GM06990 (cell line): ENCODE data around the gene OVCH1.
A peak's percentile ranks its signal among the peaks of the same experiment; 100 is the strongest.

ENCODE experiments used
- DNase-seq: peaks from one replicate; pipeline ENCODE4 v3.0.0-alpha.2; 2011; ENCODE audit not compliant: insufficient read length; ENCODE audit errors: extremely low read depth
- H3K27me3 ChIP-seq: replicated peaks from 2 replicates; pipeline ENCODE4 v1.6.0; 2011; ENCODE audit warnings: low read length; ENCODE audit not compliant: control insufficient read depth, insufficient read depth
- H3K36me3 ChIP-seq: 2 replicates; pipeline ENCODE4 v1.5.1; 2011; ENCODE audit warnings: low read length; ENCODE audit not compliant: control insufficient read depth, insufficient read depth
- H3K4me3 ChIP-seq: replicated peaks from 2 replicates; pipeline ENCODE4 v1.5.1; 2011; ENCODE audit warnings: low read depth, mild to moderate bottlenecking, control low read depth, low read length
- TF ChIP-seq, protein P1 (sequence below): IDR thresholded peaks from 2 replicates; pipeline ENCODE4 v1.5.1; 2011; ENCODE audit warnings: low read length, control low read depth, mild to moderate bottlenecking, inconsistent platforms; ENCODE audit not compliant: insufficient read depth, poor library complexity, severe bottlenecking

The OVCH1 gene, protein sequence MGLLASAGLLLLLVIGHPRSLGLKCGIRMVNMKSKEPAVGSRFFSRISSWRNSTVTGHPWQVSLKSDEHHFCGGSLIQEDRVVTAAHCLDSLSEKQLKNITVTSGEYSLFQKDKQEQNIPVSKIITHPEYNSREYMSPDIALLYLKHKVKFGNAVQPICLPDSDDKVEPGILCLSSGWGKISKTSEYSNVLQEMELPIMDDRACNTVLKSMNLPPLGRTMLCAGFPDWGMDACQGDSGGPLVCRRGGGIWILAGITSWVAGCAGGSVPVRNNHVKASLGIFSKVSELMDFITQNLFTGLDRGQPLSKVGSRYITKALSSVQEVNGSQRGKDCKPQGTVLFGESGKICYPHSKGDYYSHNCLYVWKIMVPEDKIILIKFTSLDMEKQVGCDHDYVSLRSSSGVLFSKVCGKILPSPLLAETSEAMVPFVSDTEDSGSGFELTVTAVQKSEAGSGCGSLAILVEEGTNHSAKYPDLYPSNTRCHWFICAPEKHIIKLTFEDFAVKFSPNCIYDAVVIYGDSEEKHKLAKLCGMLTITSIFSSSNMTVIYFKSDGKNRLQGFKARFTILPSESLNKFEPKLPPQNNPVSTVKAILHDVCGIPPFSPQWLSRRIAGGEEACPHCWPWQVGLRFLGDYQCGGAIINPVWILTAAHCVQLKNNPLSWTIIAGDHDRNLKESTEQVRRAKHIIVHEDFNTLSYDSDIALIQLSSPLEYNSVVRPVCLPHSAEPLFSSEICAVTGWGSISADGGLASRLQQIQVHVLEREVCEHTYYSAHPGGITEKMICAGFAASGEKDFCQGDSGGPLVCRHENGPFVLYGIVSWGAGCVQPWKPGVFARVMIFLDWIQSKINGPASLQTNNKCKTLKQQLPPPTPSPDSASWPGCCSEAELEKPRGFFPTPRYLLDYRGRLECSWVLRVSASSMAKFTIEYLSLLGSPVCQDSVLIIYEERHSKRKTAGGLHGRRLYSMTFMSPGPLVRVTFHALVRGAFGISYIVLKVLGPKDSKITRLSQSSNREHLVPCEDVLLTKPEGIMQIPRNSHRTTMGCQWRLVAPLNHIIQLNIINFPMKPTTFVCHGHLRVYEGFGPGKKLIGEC

DNA sequence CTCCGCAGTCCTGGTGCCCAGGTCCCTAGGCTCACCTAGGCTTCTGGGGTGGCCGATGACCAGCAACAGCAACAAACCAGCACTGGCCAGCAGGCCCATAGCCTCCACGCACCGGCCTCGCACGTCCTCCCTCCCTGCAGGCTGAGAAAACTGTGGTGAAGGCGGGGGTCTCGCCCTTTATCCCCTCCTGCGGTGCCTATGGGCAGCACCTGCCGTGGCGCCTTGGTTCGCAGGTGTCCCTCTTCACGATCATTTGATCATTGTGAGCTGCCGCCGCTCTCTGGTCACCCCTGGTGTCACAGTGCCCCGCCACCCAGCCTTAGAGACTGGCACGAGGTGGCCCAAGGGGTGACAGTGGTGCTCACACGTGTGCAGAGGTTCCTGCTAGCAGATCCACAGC is at the start of gene OVCH1:
OVCH1 (minus strand) TSS at position 99 of the 400 bp plus-strand sequence; CDS start at position 99, 0 bp downstream.
- TF ChIP-seq, protein P1, sequence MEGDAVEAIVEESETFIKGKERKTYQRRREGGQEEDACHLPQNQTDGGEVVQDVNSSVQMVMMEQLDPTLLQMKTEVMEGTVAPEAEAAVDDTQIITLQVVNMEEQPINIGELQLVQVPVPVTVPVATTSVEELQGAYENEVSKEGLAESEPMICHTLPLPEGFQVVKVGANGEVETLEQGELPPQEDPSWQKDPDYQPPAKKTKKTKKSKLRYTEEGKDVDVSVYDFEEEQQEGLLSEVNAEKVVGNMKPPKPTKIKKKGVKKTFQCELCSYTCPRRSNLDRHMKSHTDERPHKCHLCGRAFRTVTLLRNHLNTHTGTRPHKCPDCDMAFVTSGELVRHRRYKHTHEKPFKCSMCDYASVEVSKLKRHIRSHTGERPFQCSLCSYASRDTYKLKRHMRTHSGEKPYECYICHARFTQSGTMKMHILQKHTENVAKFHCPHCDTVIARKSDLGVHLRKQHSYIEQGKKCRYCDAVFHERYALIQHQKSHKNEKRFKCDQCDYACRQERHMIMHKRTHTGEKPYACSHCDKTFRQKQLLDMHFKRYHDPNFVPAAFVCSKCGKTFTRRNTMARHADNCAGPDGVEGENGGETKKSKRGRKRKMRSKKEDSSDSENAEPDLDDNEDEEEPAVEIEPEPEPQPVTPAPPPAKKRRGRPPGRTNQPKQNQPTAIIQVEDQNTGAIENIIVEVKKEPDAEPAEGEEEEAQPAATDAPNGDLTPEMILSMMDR: no peak
- Histone ChIP-seq H3K4me3 (no peak within 1 kb of the TSS), H3K36me3 (no peaks in the 10 kb centered on the region), H3K27me3 (no peaks in the 10 kb centered on the region; the same call in 1 of the 2 replicates)
- DNase-seq: no peak

DNA sequence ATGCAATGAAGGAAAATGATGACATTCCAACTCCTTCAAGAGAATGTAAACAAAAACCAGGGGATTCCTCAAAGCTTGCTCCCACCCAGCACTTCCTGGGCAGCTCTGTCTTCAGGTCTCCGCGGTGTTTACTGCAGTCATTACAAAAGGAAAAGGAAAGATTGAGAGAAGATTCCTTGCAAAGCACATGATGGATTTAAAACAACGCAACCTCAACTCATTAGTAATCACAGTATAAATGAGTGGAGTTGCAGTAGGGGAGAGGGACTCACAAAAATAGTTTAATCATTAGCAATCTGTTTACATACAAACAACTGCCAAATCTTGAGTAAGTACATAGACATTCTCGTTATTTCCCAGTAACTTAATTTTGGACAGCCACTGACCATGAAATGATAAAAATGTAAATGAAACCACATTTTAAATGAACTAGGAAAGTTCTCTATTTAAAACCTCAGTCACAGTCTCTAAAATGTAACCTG is 49.7 kb upstream of the OVCH1 start:
- DNase-seq: no peak
- no peaks in the 10 kb centered on the region for H3K27me3 ChIP-seq
- no peak overlapping the region for H3K4me3 ChIP-seq
- H3K36me3 ChIP-seq: no peaks in the 10 kb centered on the region
- TF ChIP-seq, protein P1: no peak

DNA sequence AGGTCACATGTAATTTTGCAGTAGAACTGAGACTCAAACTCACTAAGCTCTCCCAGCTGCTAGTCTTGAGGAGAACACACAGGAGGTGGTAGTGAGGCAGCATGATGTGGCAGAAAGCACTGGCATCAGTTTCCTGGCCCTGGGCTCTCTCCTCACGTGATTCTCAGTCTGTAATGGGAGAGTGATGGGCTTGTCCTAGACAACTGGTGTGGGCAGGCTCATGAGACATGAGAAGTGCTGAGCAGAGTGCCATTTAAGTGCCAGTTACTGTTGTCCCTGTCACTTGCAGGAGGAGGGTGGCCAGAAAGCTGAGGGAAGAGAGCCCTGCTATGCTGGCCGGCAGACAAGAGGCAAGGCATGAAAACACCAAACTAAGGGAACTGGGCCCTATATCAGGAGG is 48.5 kb upstream of the OVCH1 start:
- Histone ChIP-seq H3K27me3 (no peaks in the 10 kb centered on the region), H3K36me3 (no peaks in the 10 kb centered on the region), H3K4me3 (no peak overlapping the region)
- no peak for DNase-seq
- TF ChIP-seq, protein P1: no peak

DNA sequence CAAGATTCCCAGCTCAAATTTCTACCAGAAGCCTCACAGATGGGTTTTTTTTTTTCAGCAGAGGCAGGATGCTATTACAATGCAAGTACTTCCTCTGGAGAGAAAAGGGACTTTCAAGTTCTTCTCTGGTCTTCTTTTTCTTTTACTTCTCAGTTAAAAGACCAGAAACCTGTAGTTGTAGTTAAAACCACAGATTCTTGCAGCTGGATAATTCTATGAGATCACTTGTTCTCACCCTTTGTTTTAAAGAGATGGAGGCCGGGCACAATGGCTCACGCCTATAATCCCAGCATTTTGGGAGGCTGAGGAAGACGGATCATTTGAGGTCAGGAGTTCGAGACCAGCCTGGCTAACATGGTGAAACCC is 47.6 kb upstream of the OVCH1 start:
- no peaks in the 10 kb centered on the region for H3K27me3 ChIP-seq
- TF ChIP-seq, protein P1: no peak
- no peaks in the 10 kb centered on the region for H3K36me3 ChIP-seq
- no peak overlapping the region for H3K4me3 ChIP-seq
- DNase-seq: peak; percentile 20

DNA sequence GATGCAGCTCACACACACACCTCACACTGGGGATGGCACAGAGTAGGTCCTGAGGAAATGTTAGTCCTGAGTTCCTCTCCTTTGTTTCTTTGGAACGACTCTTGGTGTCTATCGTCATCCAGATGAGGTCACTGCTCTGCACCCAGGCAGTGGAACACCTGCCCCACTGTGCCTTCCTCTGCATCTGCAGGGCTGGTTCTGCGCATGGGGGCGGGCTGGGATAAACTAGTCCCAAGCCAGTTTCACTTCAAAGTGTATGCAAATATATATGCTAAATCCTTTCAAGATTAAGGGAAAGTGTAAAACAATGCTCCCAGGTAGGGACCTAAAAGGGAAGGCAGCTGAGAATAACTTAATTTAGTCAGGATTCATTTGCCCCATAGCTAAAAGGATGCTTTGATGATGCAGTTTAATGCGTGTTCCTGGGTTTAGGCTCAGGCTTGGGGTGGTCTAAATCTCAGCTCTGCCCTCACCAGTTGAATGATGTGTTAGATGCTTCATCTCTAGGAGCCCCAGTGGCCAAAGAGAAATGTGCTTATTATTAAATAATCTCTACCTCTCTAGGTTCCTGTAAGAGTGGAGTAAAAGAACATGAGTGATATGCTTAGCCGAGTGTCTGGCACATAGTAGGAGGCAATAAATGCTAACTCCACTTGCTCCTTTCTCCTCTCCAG is 47.1 kb upstream of the OVCH1 start:
- Histone ChIP-seq H3K27me3 (no peaks in the 10 kb centered on the region), H3K36me3 (no peaks in the 10 kb centered on the region), H3K4me3 (no peak overlapping the region)
- TF ChIP-seq, protein P1: no peak
- DNase-seq: no peak
